Inflammatory macrophage treated with lipopolysaccharide for 4 hours (primary cell): Measurements from ENCODE around the gene SERPINI1.

Experiments used
- DNase-seq: peaks from one replicate; pipeline ENCODE4 v3.0.0-alpha.2; 2020

Gene SERPINI1

DNA sequence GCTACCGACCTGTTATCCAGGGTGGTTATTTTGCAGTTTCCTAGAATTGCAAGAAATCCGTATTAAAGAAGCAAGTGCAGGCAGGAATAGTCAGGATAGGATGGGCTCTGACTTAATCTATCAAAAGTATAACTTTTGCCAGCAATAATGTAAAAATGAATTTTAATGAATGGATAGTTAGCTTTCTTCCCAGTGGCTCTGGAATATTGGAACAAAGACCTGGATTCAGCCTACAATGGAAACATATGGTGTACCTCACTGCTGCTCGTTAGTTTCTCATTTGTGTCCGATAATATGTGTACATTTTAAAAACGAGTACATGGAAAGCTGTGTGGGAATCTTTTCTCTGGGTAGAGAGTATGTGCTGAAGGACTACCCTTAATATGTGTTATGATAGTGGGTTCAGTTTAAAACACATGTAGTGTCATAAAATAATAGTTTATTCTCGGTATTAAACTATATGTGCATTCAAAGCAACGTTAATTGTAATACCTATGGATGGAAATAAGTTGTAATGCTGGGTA lies 805 bp downstream of the SERPINI1 start:
- no peak for DNase-seq

- no peak for DNase-seq
Measured at GRCh38 chr3:167736997-167737396, 1.5 kb downstream of the SERPINI1 start.

GRCh38 chr3:167738037-167738436 lies 2.5 kb downstream of the SERPINI1 start:
- no peak for DNase-seq

GRCh38 chr3:167739190-167739810 lies 3.8 kb downstream of the SERPINI1 start:
- no peak for DNase-seq

DNA sequence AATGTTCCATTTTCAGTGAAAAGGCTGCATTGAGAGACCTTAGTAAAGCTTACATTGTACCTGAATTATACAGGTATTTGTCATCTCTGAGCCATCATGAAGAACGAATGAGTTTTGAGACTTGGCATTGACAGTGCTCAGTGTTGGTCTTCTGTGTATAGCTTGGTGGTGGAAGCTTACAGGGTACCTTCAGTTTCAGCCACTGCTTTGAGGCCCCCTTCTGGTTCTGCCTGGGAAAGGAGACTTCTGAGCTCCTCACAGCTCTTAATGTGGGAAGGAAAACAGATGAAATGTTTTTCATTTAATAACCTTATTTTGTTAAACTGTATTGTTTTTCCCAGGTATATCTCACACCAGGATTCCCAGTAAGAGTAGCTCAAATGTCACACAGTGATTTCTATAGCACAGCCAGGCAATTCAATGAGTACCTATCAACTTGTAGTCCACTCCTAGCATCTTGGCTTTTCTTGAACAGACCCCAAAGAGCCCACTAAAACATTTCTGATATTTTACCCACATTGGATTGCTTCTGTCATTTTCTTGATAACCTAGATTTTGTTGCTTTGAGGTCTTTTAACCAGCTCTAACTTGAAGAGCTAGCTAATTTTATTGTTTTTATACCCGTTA lies 5.6 kb downstream of the SERPINI1 start:
- DNase-seq, result peak; percentile 36

GRCh38 chr3:167742338-167742737 lies 6.8 kb downstream of the SERPINI1 start:
- no peak for DNase-seq

DNA sequence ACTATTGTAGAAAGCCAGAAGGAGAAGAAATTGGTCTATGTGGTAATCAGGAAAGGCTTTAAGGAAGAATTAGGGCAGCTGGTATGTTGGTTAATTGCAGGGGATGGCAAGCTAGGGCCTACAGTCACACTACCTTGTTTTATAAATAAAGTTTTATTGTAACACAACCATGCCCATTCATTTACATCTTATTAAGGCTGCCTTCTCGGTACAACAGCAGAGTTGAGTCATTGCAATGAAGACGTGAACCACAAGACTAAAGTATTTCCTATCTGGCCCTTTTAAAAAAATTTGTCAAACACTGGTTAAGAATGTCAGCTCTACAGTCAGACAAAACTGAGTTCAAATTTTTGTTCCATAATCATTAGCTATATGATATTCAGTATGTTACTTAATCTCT lies 8.3 kb downstream of the SERPINI1 start:
- DNase-seq, result peak; percentile 19

GRCh38 chr3:167749209-167749608 lies 13.7 kb downstream of the SERPINI1 start:
- DNase-seq, result no peak

DNA sequence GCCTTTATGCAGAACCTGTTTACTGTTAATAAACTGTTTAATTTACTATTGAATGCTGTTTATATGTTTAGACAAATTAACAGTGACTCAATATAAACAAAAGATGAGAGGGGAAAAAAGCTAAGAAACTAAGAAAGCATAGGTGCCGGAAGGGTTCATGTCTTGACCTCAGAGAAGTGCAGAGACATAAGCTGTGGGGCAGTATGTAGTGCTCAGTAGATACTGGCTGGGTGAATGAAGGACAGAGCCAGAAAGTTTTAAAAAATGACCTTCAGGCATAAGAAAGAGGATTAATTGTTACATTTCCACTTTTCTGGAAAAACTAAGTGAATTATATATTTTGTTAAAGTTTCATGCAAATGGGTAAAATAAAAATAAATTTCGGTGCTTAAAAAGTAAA lies 14.2 kb downstream of the SERPINI1 start:
- no peak for DNase-seq

- DNase-seq, result peak; percentile 94
Measured at GRCh38 chr3:167750272-167750971, 14.9 kb downstream of the SERPINI1 start.

DNA sequence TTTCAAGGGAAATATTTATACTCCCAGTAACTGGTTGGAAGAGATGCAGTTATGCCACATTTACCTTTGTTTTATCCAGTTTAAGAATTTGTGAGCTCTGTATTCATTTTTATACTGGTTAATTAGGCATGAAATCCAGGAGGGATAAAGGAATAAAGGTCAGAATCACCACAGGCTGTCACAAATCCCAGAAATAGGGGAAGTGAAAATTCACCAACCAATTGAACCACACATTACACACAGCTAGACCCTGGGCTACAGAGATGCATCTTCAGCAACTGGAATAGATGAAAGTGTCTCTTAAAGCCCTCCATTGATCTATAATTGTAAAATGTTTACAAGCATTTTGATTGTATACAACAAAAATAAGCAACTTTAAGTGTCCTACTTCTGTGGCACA lies 18.5 kb downstream of the SERPINI1 start:
- DNase-seq, result peak; percentile 41

- no peak for DNase-seq
Measured at GRCh38 chr3:167761302-167761701, 25.8 kb downstream of the SERPINI1 start.

- DNase-seq, result no peak
Measured at GRCh38 chr3:167762296-167762695, 26.8 kb downstream of the SERPINI1 start.

DNA sequence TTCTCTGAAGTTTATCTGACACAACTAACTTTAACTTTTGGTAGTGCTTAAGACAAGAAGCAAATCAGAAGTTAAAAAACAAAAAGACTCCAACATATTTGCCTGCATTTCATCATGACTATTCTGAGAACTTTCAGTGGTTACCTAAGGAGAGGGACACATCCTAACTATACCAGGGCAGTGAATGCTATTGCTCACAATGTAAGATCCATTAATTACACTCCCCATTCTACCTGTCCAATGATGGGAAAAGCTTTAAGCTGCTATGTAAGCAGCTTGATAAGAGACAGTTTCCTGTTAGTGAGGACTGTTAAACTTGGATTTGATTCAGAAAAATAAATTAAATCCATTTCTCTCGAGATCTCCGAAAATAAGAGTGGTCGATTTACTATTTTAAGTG lies 37.5 kb downstream of the SERPINI1 start:
- DNase-seq, result no peak

DNA sequence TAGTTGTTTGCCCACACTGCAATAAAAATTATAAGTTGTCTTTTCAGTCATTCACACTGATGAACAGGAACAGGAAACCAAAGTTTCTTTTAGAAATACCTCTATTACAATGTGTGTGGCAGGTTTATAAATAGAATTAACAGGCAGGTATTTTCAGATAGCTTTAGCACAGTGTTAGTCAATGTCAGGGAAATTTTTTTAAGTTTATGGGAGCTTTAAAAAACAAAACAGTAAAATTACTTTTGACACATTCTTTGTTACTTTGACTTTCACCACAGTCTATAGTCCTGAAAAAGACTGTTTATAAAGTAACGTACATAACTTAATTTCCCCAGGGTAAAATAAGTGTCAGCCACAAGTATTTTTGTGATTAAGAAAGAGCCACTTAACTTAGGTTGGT lies 38.1 kb downstream of the SERPINI1 start:
- no peak for DNase-seq

DNA sequence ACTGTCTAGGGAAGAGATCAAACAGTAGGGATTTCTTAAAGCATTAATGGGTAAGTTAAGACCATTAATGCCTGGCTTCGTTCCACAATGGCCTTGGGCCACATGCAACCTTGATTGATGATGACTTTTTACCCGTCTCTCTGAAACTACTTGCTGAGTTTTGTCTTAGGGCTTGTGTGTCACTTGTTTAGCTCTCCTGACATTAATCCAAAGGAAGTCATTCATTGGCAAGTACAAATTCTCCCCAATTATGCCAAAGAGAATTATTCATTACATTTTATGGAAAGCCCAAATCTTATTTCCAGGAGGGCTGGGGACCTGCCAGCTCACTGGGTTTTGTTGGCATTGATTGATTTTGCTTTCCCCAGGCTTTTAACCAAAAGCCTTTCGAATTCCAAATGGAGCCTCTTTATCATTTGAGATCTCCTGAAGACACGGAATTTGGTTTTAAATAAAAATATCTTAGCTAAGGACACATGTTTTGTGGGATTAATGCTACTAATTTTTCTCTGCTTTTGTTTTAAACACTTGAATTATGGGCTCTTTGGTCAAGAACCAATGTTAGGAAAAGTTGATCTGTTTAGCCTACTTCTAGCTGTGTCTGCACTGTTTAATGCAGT lies 40.7 kb downstream of the SERPINI1 start:
- DNase-seq, result no peak

GRCh38 chr3:167777356-167777755 lies 41.8 kb downstream of the SERPINI1 start:
- DNase-seq, result no peak

GRCh38 chr3:167780214-167780883 lies 44.8 kb downstream of the SERPINI1 start:
- DNase-seq, result no peak

- DNase-seq, result no peak
Measured at GRCh38 chr3:167783781-167784180, 48.3 kb downstream of the SERPINI1 start.

GRCh38 chr3:167785790-167786189 lies 50.3 kb downstream of the SERPINI1 start:
- DNase-seq, result no peak

DNA sequence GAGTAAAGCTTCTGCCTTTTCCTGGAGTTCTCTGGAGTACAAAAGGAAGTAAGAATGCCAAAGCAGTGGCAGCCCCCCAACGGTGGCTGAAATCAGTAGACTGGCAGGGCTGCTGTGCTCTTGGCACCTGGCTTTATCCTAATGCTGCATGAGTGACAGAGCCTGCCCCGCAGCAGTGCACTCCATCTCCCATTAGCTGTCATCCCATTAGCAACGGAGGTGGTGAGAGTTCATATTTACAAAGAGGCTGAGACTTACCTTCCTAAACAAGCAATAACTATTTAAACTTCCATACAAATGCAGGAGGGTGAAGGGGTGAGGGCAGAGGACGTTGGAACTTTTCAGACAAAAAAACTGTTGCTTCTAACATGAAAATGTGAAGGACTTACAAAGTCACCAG lies 51.9 kb downstream of the SERPINI1 start:
- no peak for DNase-seq

GRCh38 chr3:167798443-167798842 lies 62.9 kb downstream of the SERPINI1 start:
- no peak for DNase-seq

GRCh38 chr3:167808910-167809309 lies 73.4 kb downstream of the SERPINI1 start:
- DNase-seq, result no peak
